ENCODE results near the gene ADAM12. TPM values are rescaled to one million over a fixed set of nuclear protein-coding genes. Genes with fewer than 3 reads are reported as not detected.

The ADAM12 gene
- total RNA-seq: not detected

DNA sequence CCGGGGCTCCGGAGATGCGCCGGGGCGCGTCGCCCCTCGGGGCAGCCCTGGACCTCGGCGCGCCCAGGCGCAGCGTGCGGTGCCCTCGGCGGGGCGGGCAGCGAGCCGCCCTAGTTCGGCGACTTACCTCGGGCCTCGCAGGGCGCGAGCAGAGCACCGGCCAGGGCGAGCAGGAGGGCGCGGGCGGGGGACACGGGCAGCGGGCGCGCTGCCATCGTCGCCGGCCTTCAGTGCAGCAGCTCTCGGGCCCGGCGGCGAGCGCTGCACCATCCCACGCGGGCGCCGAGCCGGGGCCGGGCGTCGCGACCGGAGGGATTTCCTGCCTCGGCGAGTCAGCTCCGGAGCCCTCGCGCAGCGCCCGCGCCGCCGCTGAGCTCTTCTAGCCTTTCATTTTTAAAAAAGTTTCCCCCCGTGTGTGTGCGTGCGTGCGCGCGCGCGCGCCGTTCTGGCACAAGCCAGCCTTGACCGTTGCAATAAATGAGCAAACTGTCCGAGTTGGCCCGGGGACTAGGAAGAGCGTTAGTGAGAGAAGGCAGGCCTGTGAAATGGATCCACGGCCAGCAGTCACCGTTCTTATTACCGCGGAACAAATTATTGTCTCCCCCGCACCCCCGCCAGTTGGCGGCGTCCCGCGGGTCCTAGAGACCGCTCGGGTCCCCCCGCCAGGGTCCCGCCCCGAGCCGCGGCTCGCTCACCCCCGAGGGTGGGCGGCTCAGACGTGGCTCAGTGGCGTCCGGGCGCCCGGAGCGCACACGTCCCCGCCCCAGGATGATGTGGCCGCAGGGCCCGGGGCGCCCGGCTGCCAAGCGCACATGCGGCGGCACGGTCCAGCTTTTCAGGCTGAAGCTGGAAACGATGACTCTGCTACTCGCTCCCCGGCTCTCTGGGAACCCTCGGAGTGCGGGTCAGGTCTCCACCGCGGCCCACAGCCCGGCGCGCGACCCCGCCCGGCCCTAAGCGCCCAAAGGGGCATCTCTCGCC is at the start of gene ADAM12:
Gene ADAM12 (minus strand): TSS at position 547 of the 981 bp plus-strand sequence. CDS start 332 bp downstream, at position 215.
- peak; percentile 46 for DNase-seq (ENCODE audit: low spot score)

GRCh38 chr10:126437635-126438406 is 49.5 kb upstream of the ADAM12 start:
- ATAC-seq (no peak), DNase-seq (ENCODE audit: low spot score) (no peak)

More for the DNA sequence above, at the start of gene ADAM12:
- peak; percentile 66 for ATAC-seq

DNA sequence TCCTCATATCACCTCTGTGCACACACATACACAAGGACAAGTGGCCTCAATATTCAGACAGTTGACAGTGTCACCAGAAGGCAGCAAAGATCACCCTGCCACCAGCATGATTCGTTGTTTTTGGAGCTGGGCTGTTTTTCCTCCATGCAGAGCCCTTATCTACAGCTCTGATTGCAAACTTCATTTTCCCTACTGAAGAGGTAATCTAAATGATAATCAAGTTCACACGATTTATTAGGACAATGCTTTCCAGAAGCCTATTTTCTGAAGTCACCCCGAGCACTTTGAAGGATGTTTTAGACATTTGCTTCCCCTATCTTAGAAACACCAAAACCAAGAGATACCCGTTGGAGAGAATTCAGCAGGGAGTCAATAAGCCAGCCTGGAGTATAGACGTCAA is 46.0 kb upstream of the ADAM12 start:
- no peak for DNase-seq (ENCODE audit: low spot score)
- no peak for ATAC-seq

DNA sequence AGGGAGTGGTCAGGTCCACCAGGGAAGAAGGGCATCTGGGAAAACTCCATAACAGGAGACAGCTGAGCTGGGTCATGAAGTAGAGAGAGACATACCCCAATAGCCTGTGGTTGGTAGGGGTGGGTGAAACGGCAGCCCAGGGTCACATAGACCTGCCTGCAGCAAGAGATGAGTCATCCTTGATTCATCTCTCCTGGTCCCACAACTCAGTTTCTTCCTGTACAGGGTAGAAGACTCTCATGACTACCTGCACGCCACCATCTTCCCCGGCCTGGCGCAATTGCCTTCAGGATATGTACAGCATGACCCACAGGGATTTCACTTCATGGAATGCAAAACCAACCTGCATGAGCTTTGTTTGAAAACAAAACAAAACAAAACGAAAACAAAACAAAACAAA is 45.1 kb upstream of the ADAM12 start:
- DNase-seq (ENCODE audit: low spot score) (no peak), ATAC-seq (no peak)

DNA sequence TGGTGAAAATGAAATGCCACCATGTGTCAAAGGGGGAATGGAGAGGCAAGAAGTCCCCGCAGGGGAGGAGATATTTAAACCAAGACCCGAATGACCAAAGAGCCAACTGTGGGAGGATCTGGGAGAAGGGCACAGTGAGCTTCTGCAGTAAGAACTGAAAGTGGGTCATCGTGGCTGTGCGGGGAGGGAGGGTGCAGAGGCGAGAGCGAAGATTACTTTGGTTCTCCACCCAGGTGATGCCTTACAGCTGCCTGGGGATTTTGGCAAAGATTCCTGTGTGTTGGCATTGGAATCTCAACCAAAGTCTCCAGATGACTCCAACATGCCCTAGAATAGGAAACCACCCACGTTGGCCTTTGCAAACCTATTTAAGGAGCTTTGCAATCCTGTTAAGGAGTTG is 44.2 kb upstream of the ADAM12 start:
- no peak for DNase-seq (ENCODE audit: low spot score)
- ATAC-seq: no peak

- no peak for DNase-seq (ENCODE audit: low spot score)
- no peak for ATAC-seq
Measured at GRCh38 chr10:126431816-126432215, 43.5 kb upstream of the ADAM12 start.

- DNase-seq (ENCODE audit: low spot score) (no peak), ATAC-seq (no peak)
Measured at GRCh38 chr10:126430512-126430911, 42.2 kb upstream of the ADAM12 start.

DNA sequence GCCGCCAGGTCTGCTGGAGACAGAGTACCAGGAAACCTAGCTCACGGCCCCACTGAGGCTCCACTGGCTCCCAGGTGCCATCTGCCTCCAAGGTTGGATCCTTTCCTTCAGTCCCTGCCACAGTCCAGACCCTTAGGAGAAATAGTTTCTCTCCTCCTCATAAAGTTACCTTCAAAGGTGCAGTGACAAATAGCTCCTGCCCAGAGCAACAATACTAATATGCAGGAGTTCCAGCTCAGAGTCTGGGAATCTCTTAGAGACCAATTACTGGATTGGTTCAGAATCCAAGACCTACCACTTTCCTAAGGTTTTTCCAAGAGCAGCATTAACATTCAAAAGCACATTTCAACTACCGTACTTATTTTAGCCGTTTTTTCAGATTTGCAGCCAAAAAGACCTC is 41.0 kb upstream of the ADAM12 start:
- no peak for ATAC-seq
- no peak for DNase-seq (ENCODE audit: low spot score)

DNA sequence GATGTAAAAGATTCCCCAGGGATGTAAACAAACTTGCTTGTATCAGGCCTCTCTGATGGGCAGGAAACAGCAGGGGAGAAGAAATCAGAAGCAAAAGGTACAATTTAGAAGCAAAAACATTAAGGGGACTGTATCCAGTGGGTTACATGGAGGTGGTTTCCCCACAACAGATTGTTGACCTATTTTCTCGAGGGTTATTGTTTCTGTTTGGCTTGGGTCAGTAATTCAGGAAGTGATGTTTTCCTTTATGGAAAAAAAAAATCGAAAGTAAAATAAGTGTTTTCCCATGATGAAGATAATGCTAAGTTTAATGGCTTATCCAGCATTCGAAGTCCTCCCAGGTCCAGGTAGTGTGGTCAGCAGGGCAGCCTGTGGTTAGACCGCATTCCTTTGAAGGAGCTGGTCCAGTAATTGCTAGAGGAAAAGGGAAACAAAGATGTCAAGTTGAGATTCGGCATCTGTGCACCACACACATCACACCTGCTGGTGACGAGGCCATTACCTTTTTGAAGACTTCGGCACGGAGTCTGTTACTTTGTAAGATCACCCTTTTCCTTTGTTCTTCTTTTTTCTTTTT is 37.3 kb upstream of the ADAM12 start:
- ATAC-seq (no peak), DNase-seq (ENCODE audit: low spot score) (no peak)

GRCh38 chr10:126425032-126425431 is 36.8 kb upstream of the ADAM12 start:
- DNase-seq (ENCODE audit: low spot score) (no peak), ATAC-seq (no peak)

DNA sequence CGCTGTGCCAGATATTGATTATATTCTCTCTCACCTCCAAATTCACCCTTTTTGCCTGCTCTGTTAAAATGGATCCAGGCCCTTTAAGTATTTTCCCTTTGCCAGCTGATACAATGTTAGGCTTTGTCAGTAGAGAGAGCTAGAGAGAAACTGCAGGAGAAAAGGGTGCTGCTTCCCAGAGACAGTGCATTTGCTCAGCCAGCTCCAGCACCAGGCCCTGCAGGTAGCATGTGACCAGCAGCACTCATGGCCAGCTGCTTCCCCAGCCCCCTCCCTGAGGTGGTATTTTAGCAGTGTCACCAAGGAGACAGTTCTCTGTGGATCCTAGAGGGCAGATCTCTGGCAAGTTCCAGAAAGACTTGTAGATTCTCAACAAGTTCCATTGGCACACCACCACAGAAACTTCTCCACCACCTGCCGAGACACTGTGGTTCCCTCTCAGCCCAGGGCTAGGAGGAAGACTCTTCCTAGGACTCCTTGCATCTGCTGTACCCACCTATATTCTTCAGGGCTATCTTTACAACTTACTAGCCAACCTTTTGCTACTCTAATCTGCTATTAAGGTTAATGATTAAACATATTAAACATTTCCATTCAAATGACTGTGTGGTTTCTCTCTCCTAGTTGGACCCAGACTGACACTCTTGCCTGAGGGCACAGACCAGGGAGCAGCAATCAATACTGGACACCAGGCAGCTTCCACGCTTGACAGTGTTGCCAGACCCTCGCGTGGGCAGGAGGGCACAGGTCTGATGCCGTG is 35.6 kb upstream of the ADAM12 start:
- ATAC-seq (peak; percentile 40), DNase-seq (ENCODE audit: low spot score) (no peak)

GRCh38 chr10:126422567-126422966 is 34.3 kb upstream of the ADAM12 start:
- ATAC-seq (no peak), DNase-seq (ENCODE audit: low spot score) (no peak)

GRCh38 chr10:126421756-126422256 is 33.5 kb upstream of the ADAM12 start:
- ATAC-seq (no peak), DNase-seq (ENCODE audit: low spot score) (no peak)

- no peak for ATAC-seq
- no peak for DNase-seq (ENCODE audit: low spot score)
Measured at GRCh38 chr10:126420567-126421300, 32.5 kb upstream of the ADAM12 start.

DNA sequence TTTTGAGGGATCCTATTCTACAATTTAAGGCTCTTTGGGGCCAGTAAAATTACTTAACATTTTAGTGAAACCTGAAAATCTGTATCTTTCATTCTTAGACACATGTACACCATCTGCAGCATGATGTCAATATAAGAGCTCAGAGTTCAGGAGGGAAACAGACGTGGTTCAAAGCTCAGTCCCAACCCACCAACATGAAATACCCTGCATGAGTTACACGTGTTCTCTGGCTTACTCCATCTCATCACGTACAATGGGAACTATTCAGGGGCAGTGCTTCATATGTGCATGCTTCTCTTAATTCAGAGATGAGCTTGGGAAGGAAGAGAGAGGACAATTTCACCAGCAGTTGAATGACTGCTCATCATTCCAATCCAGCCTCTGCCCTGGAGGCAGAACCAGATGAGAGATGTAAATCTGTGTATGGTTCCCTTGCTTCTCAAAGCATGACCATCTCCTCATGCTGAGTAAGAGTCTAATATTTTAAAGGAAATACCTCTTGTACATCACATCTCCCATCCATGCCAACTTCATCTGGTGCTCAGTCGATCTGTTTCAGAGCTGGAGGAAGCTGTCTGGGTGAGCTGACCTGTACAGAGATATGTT is 29.0 kb upstream of the ADAM12 start:
- ATAC-seq (no peak), DNase-seq (ENCODE audit: low spot score) (no peak)

GRCh38 chr10:126409821-126410220 is 21.5 kb upstream of the ADAM12 start:
- DNase-seq (ENCODE audit: low spot score): no peak
- ATAC-seq: no peak

- no peak for ATAC-seq
- DNase-seq (ENCODE audit: low spot score): no peak
Measured at GRCh38 chr10:126408953-126409641, 20.8 kb upstream of the ADAM12 start.

DNA sequence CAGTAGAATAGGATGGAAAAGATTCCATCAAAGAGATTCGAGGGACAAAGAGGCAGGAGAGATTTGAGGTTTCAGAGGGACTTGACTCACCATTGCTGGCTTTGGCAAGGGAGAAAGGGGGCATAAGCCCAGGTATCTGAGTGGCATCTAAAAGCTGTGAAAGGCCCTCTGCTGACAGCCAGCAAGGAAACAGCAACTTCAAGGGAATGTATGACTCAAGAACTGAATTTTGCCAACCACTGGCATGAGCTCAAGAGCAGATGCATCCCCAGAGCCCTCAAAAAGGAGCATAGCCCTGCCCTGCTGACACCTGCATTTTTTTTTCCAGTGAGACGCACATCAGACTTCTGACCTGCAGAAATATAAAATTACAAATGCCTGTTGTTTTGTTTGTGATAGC is 19.6 kb upstream of the ADAM12 start:
- no peak for DNase-seq (ENCODE audit: low spot score)
- ATAC-seq: no peak

- no peak for DNase-seq (ENCODE audit: low spot score)
- ATAC-seq: no peak
Measured at GRCh38 chr10:126405239-126405775, 17.0 kb upstream of the ADAM12 start.
